NCI-H1092 (cell line): Measurements from ENCODE around the gene TBC1D22A.

ENCODE experiments used
- DNase-seq: peaks from one replicate; lab custom pipeline; 2025; lab: John Stamatoyannopoulos, UW

TBC1D22A gene

DNA sequence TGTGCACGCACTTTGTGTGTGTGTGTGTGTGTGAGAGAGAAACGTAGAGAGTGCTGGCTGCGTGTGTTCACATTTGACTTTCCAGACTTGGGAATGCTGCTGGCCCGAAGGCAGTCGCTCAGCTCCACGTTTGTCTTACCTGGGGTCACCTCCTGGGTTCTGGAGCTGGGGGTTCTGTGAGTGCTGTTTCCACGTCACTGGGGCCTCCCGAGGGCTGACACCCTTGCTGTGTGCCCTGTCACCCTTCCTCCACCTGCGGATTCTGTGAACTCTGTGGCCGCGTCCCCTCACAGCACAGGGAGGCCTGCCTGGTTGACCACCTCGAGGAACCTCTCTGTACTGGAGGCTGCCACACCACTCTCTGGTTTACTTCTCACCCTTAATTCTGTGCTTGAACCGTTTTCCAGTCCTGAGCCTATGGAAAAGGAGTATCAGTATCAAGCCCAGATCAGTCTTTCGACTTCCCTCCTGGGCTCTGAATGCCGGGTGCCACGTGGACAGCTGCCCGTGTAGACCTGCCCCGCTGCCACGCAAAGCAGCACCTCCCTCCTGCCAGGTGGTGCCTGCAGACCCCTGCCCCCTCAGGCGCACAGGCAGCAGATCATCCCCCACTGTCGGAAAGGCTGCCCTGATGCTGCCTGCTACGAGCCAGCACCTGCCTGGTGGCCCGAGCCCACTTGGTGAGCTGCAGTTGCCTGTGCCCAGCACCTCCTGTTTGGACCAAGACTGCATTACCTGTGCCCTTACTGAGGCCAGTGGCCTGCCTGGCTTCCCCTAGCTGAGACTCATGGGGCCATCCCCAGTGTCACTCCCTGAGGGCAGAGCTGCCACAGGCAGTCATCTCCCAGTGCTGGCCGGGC is 233.3 kb downstream of the TBC1D22A start:
- DNase-seq, result no peak

GRCh38 chr22:46996595-46997310 is 234.3 kb downstream of the TBC1D22A start:
- no peak for DNase-seq

GRCh38 chr22:46997311-46997970 is 235.0 kb downstream of the TBC1D22A start:
- DNase-seq, result no peak

DNA sequence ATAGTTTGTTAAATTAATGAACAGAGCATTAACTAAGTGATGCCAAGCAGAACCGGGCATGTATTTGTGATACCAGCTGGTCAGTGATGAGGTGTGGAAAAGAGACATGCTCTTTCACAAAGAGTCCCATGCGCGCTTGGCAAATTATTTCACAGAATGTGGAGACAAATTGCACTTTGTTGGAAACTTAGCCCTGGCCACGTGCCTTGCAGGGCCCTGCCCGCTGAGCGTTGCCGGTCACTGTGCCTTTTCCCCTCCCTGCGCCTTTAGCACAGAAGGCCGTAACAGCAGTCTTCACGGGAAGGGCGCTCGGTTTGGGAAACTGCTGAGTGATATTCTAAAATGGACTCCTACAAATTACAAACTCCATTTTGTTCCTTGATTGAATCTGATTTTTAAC is 235.9 kb downstream of the TBC1D22A start:
- DNase-seq, result no peak

GRCh38 chr22:47000256-47000655 is 237.8 kb downstream of the TBC1D22A start:
- DNase-seq, result no peak

DNA sequence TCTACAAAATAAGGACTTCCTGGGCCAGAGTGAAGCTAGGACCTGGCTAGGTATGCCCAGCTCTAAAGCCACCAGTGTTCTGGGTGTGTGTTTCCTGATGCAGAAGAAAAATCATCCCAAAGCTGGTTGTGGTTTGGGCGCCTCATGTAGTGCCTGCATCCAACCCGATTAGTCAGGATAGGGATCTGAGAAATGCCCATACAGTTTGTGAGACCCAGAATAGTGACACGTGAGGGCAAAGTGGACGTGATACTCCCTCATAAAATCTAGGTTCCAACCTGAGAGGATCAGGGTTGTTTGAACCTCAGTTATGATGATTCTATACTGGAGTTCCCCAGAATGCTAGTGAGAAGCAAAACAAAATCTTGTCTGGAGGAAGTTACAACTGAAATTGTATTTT is 238.4 kb downstream of the TBC1D22A start:
- DNase-seq, result no peak

GRCh38 chr22:47001288-47001687 is 238.8 kb downstream of the TBC1D22A start:
- no peak for DNase-seq

DNA sequence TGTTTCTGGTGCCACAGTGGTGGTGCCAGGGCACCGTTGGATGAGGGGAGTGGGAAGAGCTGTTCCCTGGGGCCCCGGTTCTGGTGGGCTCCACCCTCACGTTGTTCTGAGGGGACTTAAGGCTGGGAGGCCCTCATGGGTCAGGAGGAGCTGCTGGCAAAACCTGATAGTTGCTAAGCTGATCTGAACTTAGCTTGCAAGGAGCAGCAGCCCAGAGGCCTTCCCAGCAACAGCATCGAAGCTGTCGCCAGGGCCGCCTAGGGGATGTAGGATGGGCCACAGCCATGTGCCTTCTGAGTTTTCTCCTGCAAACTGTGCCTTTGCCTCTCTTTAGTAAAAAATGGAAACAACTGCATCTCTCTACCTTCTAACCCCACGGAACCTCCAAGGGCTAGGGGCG is 240.2 kb downstream of the TBC1D22A start:
- no peak for DNase-seq

DNA sequence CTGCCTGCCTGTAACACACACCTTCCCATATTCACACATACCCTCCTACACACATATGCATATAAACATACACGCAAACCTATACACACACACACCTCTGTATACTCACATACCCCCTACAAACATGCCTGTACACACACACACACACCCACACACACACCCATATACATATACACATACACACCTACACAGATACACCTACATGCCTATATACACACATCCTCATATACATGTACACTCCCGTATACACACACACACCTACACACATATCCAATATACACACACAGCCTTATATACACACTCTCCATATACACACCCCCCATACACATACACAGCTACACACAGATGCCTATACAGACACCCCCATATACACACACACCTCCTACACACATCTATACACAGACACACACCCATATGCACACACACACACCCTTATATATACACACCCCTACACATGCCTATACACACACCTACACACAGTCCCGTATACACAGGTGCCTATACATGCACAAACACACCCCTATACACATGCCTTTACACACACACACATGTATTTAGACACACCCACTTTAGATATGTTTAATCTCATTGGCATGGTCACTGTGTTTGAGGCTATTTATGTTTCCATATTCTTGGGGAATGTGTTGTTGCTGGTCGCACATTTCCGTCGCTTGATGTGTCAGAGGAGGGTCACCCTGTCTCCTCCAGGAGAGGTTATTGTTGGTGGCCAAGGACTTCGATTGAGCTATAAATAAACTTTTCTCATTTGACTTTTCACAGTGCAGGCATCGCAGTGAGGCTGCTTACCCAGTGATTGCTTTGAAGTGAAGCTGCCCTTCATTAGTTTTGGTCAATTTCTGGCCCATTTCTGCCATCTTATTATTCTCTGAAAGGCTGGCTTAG is 243.3 kb downstream of the TBC1D22A start:
- no peak for DNase-seq

DNA sequence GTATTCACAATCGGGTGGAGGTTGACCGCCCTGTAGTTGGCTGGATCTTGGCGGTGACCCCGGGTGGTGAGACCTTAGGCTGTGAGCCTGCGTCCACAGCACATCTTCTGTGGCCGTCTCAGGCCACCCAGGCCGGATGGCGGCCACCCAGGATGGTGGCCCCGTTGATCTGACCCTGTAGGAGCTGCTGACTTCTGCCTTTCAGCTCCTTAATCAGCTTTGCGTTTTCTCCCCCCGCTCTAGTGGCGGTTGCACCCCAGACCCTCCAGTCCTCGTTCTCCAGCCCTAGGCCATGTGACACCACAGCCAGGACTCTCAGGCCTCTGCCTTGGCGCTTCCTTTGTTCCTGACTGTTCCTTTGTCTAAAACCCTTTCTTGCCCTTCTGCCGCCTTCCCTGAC is 244.0 kb downstream of the TBC1D22A start:
- DNase-seq, result no peak

GRCh38 chr22:47006869-47007268 is 244.4 kb downstream of the TBC1D22A start:
- no peak for DNase-seq

DNA sequence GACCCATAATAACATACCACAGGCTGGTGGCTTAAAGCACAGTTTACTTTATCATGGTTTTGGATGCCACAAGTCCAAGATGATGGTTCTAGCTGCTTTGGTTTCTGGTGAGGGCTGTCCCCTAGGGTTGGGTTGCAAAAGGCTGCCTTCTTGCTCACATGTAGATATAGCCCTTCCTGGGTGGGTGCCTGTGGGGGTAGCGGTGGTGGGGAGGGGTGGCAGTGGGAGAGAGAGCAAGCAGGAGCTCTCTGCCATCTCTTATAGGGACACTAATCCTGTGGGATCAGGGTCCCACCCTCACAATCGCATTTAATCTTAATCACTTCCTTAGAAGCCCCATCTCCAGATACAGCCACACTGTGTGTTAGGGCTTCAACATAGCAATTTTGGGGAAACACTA is 245.0 kb downstream of the TBC1D22A start:
- DNase-seq, result no peak

- no peak for DNase-seq
Measured at GRCh38 chr22:47008208-47008885, 245.9 kb downstream of the TBC1D22A start.

DNA sequence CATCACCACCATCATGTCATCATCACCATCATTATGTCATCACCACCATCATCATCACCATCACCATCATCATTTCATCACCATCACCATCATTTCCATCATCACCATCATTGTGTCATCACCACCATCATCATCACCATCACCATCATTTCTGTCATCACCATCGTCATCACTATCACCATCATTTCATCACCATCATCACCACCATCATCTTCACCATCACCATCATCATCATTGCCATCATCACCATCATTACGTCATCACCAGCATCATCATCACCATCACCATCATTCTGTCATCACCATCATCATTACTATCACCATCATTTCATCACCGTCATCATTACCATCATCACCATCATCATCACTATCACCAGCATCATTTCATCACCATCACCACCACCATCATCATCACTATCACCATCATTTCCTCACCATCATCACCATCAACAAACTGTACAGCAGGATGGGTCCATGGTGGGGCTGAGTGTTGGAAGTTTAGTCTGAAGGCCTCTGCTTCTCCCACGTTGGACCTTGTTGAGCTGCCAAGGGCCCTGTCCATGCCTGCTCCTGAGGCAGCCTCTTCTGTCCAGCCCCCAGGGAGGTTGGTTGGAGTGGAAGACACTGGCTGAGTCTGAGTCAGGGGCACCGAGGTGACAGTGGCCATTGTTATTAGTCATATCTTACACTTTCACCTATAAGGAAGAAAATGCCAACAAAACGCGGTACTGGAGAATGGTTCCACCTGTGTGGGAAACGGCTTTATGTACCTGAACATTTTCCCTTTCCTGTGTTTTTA is 247.1 kb downstream of the TBC1D22A start:
- DNase-seq, result no peak

DNA sequence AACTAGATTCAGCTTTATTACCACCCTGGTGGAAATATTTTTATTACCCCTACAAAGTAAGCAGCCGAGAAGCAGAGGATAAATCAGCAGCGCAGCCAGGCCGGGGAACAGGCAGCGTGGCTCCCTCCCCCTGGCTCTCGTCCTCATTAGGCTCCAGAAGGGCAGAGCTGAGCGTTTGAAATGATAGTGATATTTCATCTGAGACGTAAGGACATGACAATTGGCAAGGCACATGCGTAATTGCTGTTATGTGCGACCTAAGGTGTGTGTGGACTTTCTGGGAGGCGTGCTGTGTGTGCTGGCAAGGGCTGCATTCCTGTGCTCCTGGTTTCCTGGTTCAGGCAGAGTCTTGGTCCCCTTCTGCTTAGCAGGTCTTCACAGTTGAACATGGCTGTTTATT is 247.8 kb downstream of the TBC1D22A start:
- no peak for DNase-seq

DNA sequence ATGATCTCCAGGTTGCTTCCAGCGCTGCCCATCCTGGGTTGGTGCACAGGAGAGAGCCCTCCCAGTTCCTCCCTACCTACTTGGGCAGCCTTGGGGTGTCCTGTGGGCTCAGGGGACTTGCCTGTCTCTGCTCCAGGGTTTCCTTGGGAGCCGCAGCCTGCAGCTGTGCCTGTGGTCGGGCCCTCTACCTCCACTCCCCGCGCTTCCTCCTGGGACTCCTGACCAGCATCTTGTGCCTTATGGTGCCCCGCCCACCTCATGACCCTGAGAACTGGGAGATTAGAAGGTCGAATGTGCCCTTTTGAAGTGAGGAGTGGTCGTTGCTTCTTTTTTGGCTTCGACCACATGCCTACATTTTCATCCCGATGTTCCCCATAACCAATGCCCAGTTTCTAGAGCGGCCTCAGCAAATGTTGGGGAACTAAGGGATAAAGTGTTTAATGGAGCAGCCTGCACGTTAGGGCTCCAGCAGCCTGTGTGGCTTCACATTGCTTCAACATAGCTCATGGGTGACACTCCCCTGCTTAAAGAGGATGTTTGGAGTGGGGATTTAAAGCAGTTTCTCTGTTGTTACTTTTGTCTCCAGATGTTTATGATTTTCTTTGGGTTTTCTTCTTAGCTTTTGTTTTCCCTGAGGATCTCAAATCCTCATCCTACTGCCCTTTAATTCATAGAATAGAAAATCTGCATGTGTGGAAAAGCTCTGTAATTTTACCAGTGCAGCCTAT is 248.8 kb downstream of the TBC1D22A start:
- DNase-seq, result no peak

- no peak for DNase-seq
Measured at GRCh38 chr22:47011859-47012258, 249.4 kb downstream of the TBC1D22A start.

GRCh38 chr22:47012589-47013370 is 250.3 kb downstream of the TBC1D22A start:
- DNase-seq, result no peak
